H9 (cell line): ENCODE results near the gene MAP3K19. TPM values are rescaled to one million over a fixed set of nuclear protein-coding genes. Genes with fewer than 3 reads are reported as not detected.

Experiments used
- DNase-seq: peaks from one replicate; pipeline ENCODE4 v3.0.0-alpha.2; 2017
- H2AFZ ChIP-seq: one replicate; pipeline ENCODE4 v1.6.1; 2013; ENCODE audit warnings: mild to moderate bottlenecking, low read length, control low read depth, moderate library complexity
- H2AK5ac ChIP-seq: 2 replicates; pipeline ENCODE4 v1.6.1; 2013; ENCODE audit warnings: low read length, control low read depth, mixed read lengths; ENCODE audit not compliant: insufficient read length
- H2BK120ac ChIP-seq: one replicate; pipeline ENCODE4 v1.6.1; 2013; ENCODE audit warnings: low read depth, mild to moderate bottlenecking, low read length, control low read depth, inconsistent platforms; ENCODE audit not compliant: poor library complexity, severe bottlenecking
- H2BK12ac ChIP-seq: 2 replicates; pipeline ENCODE4 v1.6.1; 2013; ENCODE audit warnings: low read length, control low read depth, mixed read lengths, low read depth; ENCODE audit not compliant: insufficient read length
- H2BK15ac ChIP-seq: 2 replicates; pipeline ENCODE4 v1.6.1; 2013; ENCODE audit warnings: low read depth, low read length, control low read depth
- H2BK20ac ChIP-seq: one replicate; pipeline ENCODE4 v1.6.1; 2013; ENCODE audit warnings: low read depth, mild to moderate bottlenecking, low read length, control low read depth, inconsistent platforms; ENCODE audit not compliant: poor library complexity, severe bottlenecking
- H2BK5ac ChIP-seq: 2 replicates; pipeline ENCODE4 v1.6.1; 2013; ENCODE audit warnings: low read length, control low read depth, mixed read lengths; ENCODE audit not compliant: insufficient read length
- H3K14ac ChIP-seq: 2 replicates; pipeline ENCODE4 v1.6.1; 2013; ENCODE audit warnings: low read length, control low read depth; ENCODE audit not compliant: insufficient read depth
- H3K18ac ChIP-seq: 2 replicates; pipeline ENCODE4 v1.6.1; 2013; ENCODE audit warnings: low read depth, mild to moderate bottlenecking, mixed read lengths, low read length, control low read depth; ENCODE audit not compliant: insufficient read length
- H3K23ac ChIP-seq: 2 replicates; pipeline ENCODE4 v1.6.1; 2013; ENCODE audit warnings: low read length, control low read depth, mixed read lengths, low read depth; ENCODE audit not compliant: insufficient read length
- H3K23me2 ChIP-seq: 2 replicates; pipeline ENCODE4 v1.6.1; 2013; ENCODE audit warnings: low read depth, mild to moderate bottlenecking, mixed read lengths, low read length, control low read depth; ENCODE audit not compliant: insufficient read length, poor library complexity, severe bottlenecking
- H3K27ac ChIP-seq: 2 replicates; pipeline ENCODE4 v1.5.1; 2013; ENCODE audit warnings: low read length, control low read depth, mixed read lengths, low read depth; ENCODE audit not compliant: insufficient read length
- H3K27me3 ChIP-seq: 2 replicates; pipeline ENCODE4 v1.6.1; 2013; ENCODE audit warnings: low read length, control low read depth, inconsistent platforms; ENCODE audit not compliant: insufficient read depth
- H3K4ac ChIP-seq: 2 replicates; pipeline ENCODE4 v1.6.1; 2013; ENCODE audit warnings: low read depth, mild to moderate bottlenecking, control low read depth, inconsistent platforms, low read length, moderate library complexity
- H3K4me1 ChIP-seq: 2 replicates; pipeline ENCODE4 v1.6.1; 2013; ENCODE audit warnings: low read length, control low read depth, inconsistent platforms; ENCODE audit not compliant: insufficient read depth
- H3K4me2 ChIP-seq: 2 replicates; pipeline ENCODE4 v1.6.1; 2013; ENCODE audit warnings: low read length, control low read depth, mixed read lengths; ENCODE audit not compliant: insufficient read length, insufficient read depth
- H3K56ac ChIP-seq: 2 replicates; pipeline ENCODE4 v1.6.1; 2013; ENCODE audit warnings: low read depth, mild to moderate bottlenecking, mixed read lengths, low read length, control low read depth; ENCODE audit not compliant: insufficient read length
- H3K79me1 ChIP-seq: 2 replicates; pipeline ENCODE4 v1.6.1; 2013; ENCODE audit warnings: low read depth, mild to moderate bottlenecking, moderate library complexity, low read length, control low read depth, inconsistent platforms; ENCODE audit not compliant: insufficient read depth, poor library complexity, severe bottlenecking
- H3K79me2 ChIP-seq: 2 replicates; pipeline ENCODE4 v1.6.1; 2013; ENCODE audit warnings: low read length, control low read depth, inconsistent platforms; ENCODE audit not compliant: insufficient read depth
- H3K9ac ChIP-seq: 2 replicates; pipeline ENCODE4 v1.6.1; 2013; ENCODE audit warnings: low read length, control low read depth, mixed read lengths; ENCODE audit not compliant: insufficient read length; ENCODE audit errors: extremely low read depth
- H3K9me3 ChIP-seq: one replicate; pipeline ENCODE4 v1.6.1; 2013; ENCODE audit warnings: low read depth, low read length, inconsistent platforms; ENCODE audit not compliant: control insufficient read depth
- H3T11ph ChIP-seq: one replicate; pipeline ENCODE4 v1.6.1; 2013; ENCODE audit warnings: mild to moderate bottlenecking, low read length, control low read depth, inconsistent platforms
- H4K20me1 ChIP-seq: one replicate; pipeline ENCODE4 v1.6.1; 2013; ENCODE audit not compliant: control insufficient read depth, insufficient read length, insufficient read depth
- H4K5ac ChIP-seq: 2 replicates; pipeline ENCODE4 v1.6.1; 2013; ENCODE audit warnings: low read depth, mild to moderate bottlenecking, mixed read lengths, low read length, control low read depth; ENCODE audit not compliant: insufficient read length
- H4K8ac ChIP-seq: replicated peaks from 2 replicates; pipeline ENCODE4 v1.6.1; 2013; ENCODE audit warnings: low read length, control low read depth, mixed read lengths, low read depth; ENCODE audit not compliant: insufficient read length
- H4K91ac ChIP-seq: 2 replicates; pipeline ENCODE4 v1.6.1; 2013; ENCODE audit warnings: low read depth, mild to moderate bottlenecking, moderate library complexity, mixed read lengths, low read length, control low read depth; ENCODE audit not compliant: insufficient read length
- H3K27ac Mint-ChIP-seq, 3 experiments: 2 replicates in 2 of 3; 3 replicates in 1 of 3; pipeline ENCODE4 v1.8.0; 2020 to 2021; ENCODE audit warnings: mixed read lengths in 3 of 3, mild to moderate bottlenecking in 1 of 3, moderate library complexity in 1 of 3
- H3K27me3 Mint-ChIP-seq: 2 replicates; pipeline ENCODE4 v1.8.0; 2021; ENCODE audit warnings: low read depth, mild to moderate bottlenecking, moderate library complexity, mixed read lengths
- H3K36me3 Mint-ChIP-seq, 3 experiments: 2 replicates in 2 of 3; 3 replicates in 1 of 3; pipeline ENCODE4 v1.8.0; 2020 to 2021; ENCODE audit warnings: low read depth in 3 of 3, mixed read lengths in 3 of 3; ENCODE audit not compliant: insufficient read depth in 1 of 3
- H3K4me1 Mint-ChIP-seq, 2 experiments: 2 replicates each; pipeline ENCODE4 v1.8.0; 2020; ENCODE audit warnings: mixed read lengths in 2 of 2
- H3K4me3 Mint-ChIP-seq, 2 experiments: 2 replicates in 1 of 2; 3 replicates in 1 of 2; pipeline ENCODE4 v1.8.0; 2020 to 2021; ENCODE audit warnings: mild to moderate bottlenecking in 2 of 2, mixed read lengths in 2 of 2, moderate library complexity in 1 of 2
- H3K9me3 Mint-ChIP-seq, 2 experiments: 2 replicates in 1 of 2; 3 replicates in 1 of 2; pipeline ENCODE4 v1.8.0; 2020; ENCODE audit warnings: mild to moderate bottlenecking in 2 of 2, mixed read lengths in 2 of 2, moderate library complexity in 1 of 2
- WGBS: extraction: QIAGEN DNeasy Blood & Tissue Kit; methylation state at CpG from one replicate; pipeline ENCODE4 v1.1.7; 2013; ENCODE audit warnings: missing lambda C conversion rate, low lambda C conversion rate, mixed read lengths; ENCODE audit not compliant: insufficient read length; ENCODE audit errors: extremely low coverage; 5-methylcytosine and 5-hydroxymethylcytosine counted together
- total RNA-seq: library from RNA; stranded (reverse); gene quantifications from 2 replicates; pipeline ENCODE4 v1.2.1, GENCODE V29; 2021
- TF ChIP-seq, protein P1 (sequence below): fragments of 200-600 bp; sonication (generic); conservative IDR thresholded peaks from 3 replicates; pipeline ENCODE4 v1.8.0; 2021; ENCODE audit warnings: antibody characterized with exemption, mild to moderate bottlenecking

The MAP3K19 gene
- total RNA-seq, 1 experiment from 2014 or later = not detected

- Histone ChIP-seq H4K5ac (no peak overlapping the region), H3K79me2 (no peaks in the 10 kb centered on the region), H3K23me2 (no peaks in the 10 kb centered on the region), H2AK5ac (no peak overlapping the region), H3K4me1 (no peaks in the 10 kb centered on the region), H3K23ac (no peak overlapping the region), H3K18ac (no peak overlapping the region), H3K56ac (no peak overlapping the region), H3K9ac (no peak overlapping the region), H3K9me3 (no peaks in the 10 kb centered on the region), H4K91ac (no peak overlapping the region), H3K79me1 (peaks cover 3% of the 10 kb centered on the region), H4K8ac (no peak overlapping the region), H2BK5ac (no peak overlapping the region), H2BK12ac (no peak overlapping the region), H4K20me1 (no peaks in the 10 kb centered on the region), H2BK120ac (no peak overlapping the region), H2BK20ac (no peak overlapping the region), H2BK15ac (no peak overlapping the region), H3K27ac (no peak overlapping the region), H2AFZ (no peak overlapping the region), H3K4ac (no peak overlapping the region), H3K14ac (no peak overlapping the region), H3K27me3 (no peaks in the 10 kb centered on the region), H3T11ph (no peak overlapping the region), H3K4me2 (no peak overlapping the region)
- Mint-ChIP-seq H3K4me3 (no peak overlapping the region), H3K27me3 (no peaks in the 10 kb centered on the region), H3K36me3 (peaks cover 35 to 81% (median 72%) of the 10 kb centered on the region in 3 experiments; a peak in 6 of 7 replicates), H3K27ac (no peak overlapping the region), H3K9me3 (no peaks in the 10 kb centered on the region), H3K4me1 (peaks cover 0 to 3% of the 10 kb centered on the region in 2 experiments; a peak in 2 of 4 replicates)
- no peak for DNase-seq
- TF ChIP-seq, protein P1, sequence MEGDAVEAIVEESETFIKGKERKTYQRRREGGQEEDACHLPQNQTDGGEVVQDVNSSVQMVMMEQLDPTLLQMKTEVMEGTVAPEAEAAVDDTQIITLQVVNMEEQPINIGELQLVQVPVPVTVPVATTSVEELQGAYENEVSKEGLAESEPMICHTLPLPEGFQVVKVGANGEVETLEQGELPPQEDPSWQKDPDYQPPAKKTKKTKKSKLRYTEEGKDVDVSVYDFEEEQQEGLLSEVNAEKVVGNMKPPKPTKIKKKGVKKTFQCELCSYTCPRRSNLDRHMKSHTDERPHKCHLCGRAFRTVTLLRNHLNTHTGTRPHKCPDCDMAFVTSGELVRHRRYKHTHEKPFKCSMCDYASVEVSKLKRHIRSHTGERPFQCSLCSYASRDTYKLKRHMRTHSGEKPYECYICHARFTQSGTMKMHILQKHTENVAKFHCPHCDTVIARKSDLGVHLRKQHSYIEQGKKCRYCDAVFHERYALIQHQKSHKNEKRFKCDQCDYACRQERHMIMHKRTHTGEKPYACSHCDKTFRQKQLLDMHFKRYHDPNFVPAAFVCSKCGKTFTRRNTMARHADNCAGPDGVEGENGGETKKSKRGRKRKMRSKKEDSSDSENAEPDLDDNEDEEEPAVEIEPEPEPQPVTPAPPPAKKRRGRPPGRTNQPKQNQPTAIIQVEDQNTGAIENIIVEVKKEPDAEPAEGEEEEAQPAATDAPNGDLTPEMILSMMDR = no peak
- WGBS = no CpG with 5 or more reads among the region's 2 CpGs
Measured at GRCh38 chr2:134950886-134951285, 96.4 kb downstream of the MAP3K19 start.
